Measurements from ENCODE around the gene HMSD.

HMSD gene

GRCh38 chr18:63980896-63981460 is 31.9 kb downstream of the HMSD start:
- no peaks in the 10 kb centered on the region for H3K27me3 ChIP-seq (ENCODE audit: control insufficient read depth in 5 of 5, insufficient read depth in 4 of 5, low read length in 5 of 5)
- no peak overlapping the region for H3K27ac ChIP-seq (ENCODE audit: low read depth, low read length)
- H3K4me1 ChIP-seq (ENCODE audit: control insufficient read depth in 5 of 5, insufficient read depth in 5 of 5, low read length in 5 of 5), result peaks cover 4 to 18% (median 13%) of the 10 kb centered on the region in 5 donors
- peaks cover 9 to 38% (median 24%) of the 10 kb centered on the region in 5 donors for H3K36me3 ChIP-seq (ENCODE audit: control insufficient read depth in 5 of 5, insufficient read depth in 5 of 5, low read length in 5 of 5)
- H3K4me3 ChIP-seq (ENCODE audit: low read depth in 1 of 5, low read length in 5 of 5), result no peak overlapping the region
- H3K9ac ChIP-seq (ENCODE audit: low read length in 5 of 5), result no peak overlapping the region
- no peaks in the 10 kb centered on the region for H3K9me3 ChIP-seq (ENCODE audit: control insufficient read depth in 5 of 5, low read length in 5 of 5)

GRCh38 chr18:63981719-63982118 is 32.6 kb downstream of the HMSD start:
- Histone ChIP-seq H3K9ac (ENCODE audit: low read length in 5 of 5) (no peak overlapping the region), H3K27me3 (ENCODE audit: control insufficient read depth in 5 of 5, insufficient read depth in 4 of 5, low read length in 5 of 5) (no peaks in the 10 kb centered on the region), H3K27ac (ENCODE audit: low read depth, low read length) (no peak overlapping the region), H3K4me1 (ENCODE audit: control insufficient read depth in 5 of 5, insufficient read depth in 5 of 5, low read length in 5 of 5) (peaks cover 4 to 14% (median 13%) of the 10 kb centered on the region in 5 donors), H3K36me3 (ENCODE audit: control insufficient read depth in 5 of 5, insufficient read depth in 5 of 5, low read length in 5 of 5) (peaks cover 14 to 41% (median 26%) of the 10 kb centered on the region in 5 donors), H3K4me3 (ENCODE audit: low read depth in 1 of 5, low read length in 5 of 5) (no peak overlapping the region), H3K9me3 (ENCODE audit: control insufficient read depth in 5 of 5, low read length in 5 of 5) (no peaks in the 10 kb centered on the region)

GRCh38 chr18:63982361-63982760 is 33.3 kb downstream of the HMSD start:
- Histone ChIP-seq H3K4me1 (ENCODE audit: control insufficient read depth in 5 of 5, insufficient read depth in 5 of 5, low read length in 5 of 5) (peaks cover 4 to 14% (median 13%) of the 10 kb centered on the region in 5 donors), H3K9ac (ENCODE audit: low read length in 5 of 5) (no peak overlapping the region), H3K36me3 (ENCODE audit: control insufficient read depth in 5 of 5, insufficient read depth in 5 of 5, low read length in 5 of 5) (peaks cover 17 to 48% (median 31%) of the 10 kb centered on the region in 5 donors), H3K27ac (ENCODE audit: low read depth, low read length) (no peak overlapping the region), H3K4me3 (ENCODE audit: low read depth in 1 of 5, low read length in 5 of 5) (no peak overlapping the region), H3K27me3 (ENCODE audit: control insufficient read depth in 5 of 5, insufficient read depth in 4 of 5, low read length in 5 of 5) (no peaks in the 10 kb centered on the region), H3K9me3 (ENCODE audit: control insufficient read depth in 5 of 5, low read length in 5 of 5) (no peaks in the 10 kb centered on the region)

GRCh38 chr18:63986885-63987284 is 37.8 kb downstream of the HMSD start:
- Histone ChIP-seq H3K27ac (ENCODE audit: low read depth, low read length) (no peak overlapping the region), H3K9ac (ENCODE audit: low read length in 5 of 5) (no peak overlapping the region), H3K9me3 (ENCODE audit: control insufficient read depth in 5 of 5, low read length in 5 of 5) (no peaks in the 10 kb centered on the region), H3K4me3 (ENCODE audit: low read depth in 1 of 5, low read length in 5 of 5) (no peak overlapping the region), H3K27me3 (ENCODE audit: control insufficient read depth in 5 of 5, insufficient read depth in 4 of 5, low read length in 5 of 5) (no peaks in the 10 kb centered on the region), H3K4me1 (ENCODE audit: control insufficient read depth in 5 of 5, insufficient read depth in 5 of 5, low read length in 5 of 5) (no peaks in the 10 kb centered on the region), H3K36me3 (ENCODE audit: control insufficient read depth in 5 of 5, insufficient read depth in 5 of 5, low read length in 5 of 5) (peaks cover 26 to 45% (median 34%) of the 10 kb centered on the region in 5 donors)

GRCh38 chr18:63987743-63988142 is 38.6 kb downstream of the HMSD start:
- Histone ChIP-seq H3K9me3 (ENCODE audit: control insufficient read depth in 5 of 5, low read length in 5 of 5) (no peaks in the 10 kb centered on the region), H3K27me3 (ENCODE audit: control insufficient read depth in 5 of 5, insufficient read depth in 4 of 5, low read length in 5 of 5) (no peaks in the 10 kb centered on the region), H3K4me3 (ENCODE audit: low read depth in 1 of 5, low read length in 5 of 5) (no peak overlapping the region), H3K4me1 (ENCODE audit: control insufficient read depth in 5 of 5, insufficient read depth in 5 of 5, low read length in 5 of 5) (no peaks in the 10 kb centered on the region), H3K27ac (ENCODE audit: low read depth, low read length) (no peak overlapping the region), H3K9ac (ENCODE audit: low read length in 5 of 5) (no peak overlapping the region), H3K36me3 (ENCODE audit: control insufficient read depth in 5 of 5, insufficient read depth in 5 of 5, low read length in 5 of 5) (peaks cover 22 to 37% (median 26%) of the 10 kb centered on the region in 5 donors)

DNA sequence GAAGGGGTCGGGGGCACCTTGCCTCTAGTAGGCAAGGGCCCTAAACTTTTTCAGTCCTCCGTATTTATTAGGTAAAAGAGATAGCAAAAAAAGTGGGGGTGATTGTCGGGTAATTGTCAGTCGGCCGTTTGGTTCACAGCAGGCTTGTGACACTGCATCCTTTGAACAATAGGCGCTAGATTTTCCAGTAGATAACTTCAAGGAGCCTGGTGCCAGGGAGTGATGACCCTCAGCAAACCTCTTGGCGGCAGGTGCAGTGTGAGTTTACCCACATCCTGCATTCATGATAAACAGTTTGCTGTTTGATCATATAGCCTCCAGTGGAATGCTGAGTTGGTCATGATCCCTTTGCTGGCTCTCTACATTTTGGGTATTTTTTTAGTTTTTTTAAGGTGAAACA is 43.6 kb downstream of the HMSD start:
- H3K4me1 ChIP-seq (ENCODE audit: control insufficient read depth in 5 of 5, insufficient read depth in 5 of 5, low read length in 5 of 5), result peaks cover 0 to 3% (median 0%) of the 10 kb centered on the region in 5 donors
- peaks cover 0 to 9% (median 5%) of the 10 kb centered on the region in 5 donors for H3K36me3 ChIP-seq (ENCODE audit: control insufficient read depth in 5 of 5, insufficient read depth in 5 of 5, low read length in 5 of 5)
- H3K4me3 ChIP-seq (ENCODE audit: low read depth in 1 of 5, low read length in 5 of 5), result no peak overlapping the region
- H3K27ac ChIP-seq (ENCODE audit: low read depth, low read length), result no peak overlapping the region
- peaks cover 0 to 14% (median 0%) of the 10 kb centered on the region in 5 donors for H3K9me3 ChIP-seq (ENCODE audit: control insufficient read depth in 5 of 5, low read length in 5 of 5)
- H3K9ac ChIP-seq (ENCODE audit: low read length in 5 of 5), result no peak overlapping the region
- H3K27me3 ChIP-seq (ENCODE audit: control insufficient read depth in 5 of 5, insufficient read depth in 4 of 5, low read length in 5 of 5), result no peaks in the 10 kb centered on the region

- Histone ChIP-seq H3K27me3 (ENCODE audit: control insufficient read depth in 5 of 5, insufficient read depth in 4 of 5, low read length in 5 of 5) (no peaks in the 10 kb centered on the region), H3K9ac (ENCODE audit: low read length in 5 of 5) (no peak overlapping the region), H3K36me3 (ENCODE audit: control insufficient read depth in 5 of 5, insufficient read depth in 5 of 5, low read length in 5 of 5) (no peaks in the 10 kb centered on the region), H3K27ac (ENCODE audit: low read depth, low read length) (no peak overlapping the region), H3K4me1 (ENCODE audit: control insufficient read depth in 5 of 5, insufficient read depth in 5 of 5, low read length in 5 of 5) (peaks cover 0 to 3% (median 0%) of the 10 kb centered on the region in 5 donors), H3K9me3 (ENCODE audit: control insufficient read depth in 5 of 5, low read length in 5 of 5) (peaks cover 0 to 14% (median 0%) of the 10 kb centered on the region in 5 donors), H3K4me3 (ENCODE audit: low read depth in 1 of 5, low read length in 5 of 5) (no peak overlapping the region)
Measured at GRCh38 chr18:63994783-63995399, 45.8 kb downstream of the HMSD start.

GRCh38 chr18:63997041-63997440 is 47.9 kb downstream of the HMSD start:
- H3K27me3 ChIP-seq (ENCODE audit: control insufficient read depth in 5 of 5, insufficient read depth in 4 of 5, low read length in 5 of 5), result peaks cover 0 to 4% (median 2%) of the 10 kb centered on the region in 5 donors
- H3K27ac ChIP-seq (ENCODE audit: low read depth, low read length), result no peak overlapping the region
- H3K4me3 ChIP-seq (ENCODE audit: low read depth in 1 of 5, low read length in 5 of 5), result no peak overlapping the region
- no peak overlapping the region for H3K9ac ChIP-seq (ENCODE audit: low read length in 5 of 5)
- H3K9me3 ChIP-seq (ENCODE audit: control insufficient read depth in 5 of 5, low read length in 5 of 5), result peaks cover 0 to 14% (median 0%) of the 10 kb centered on the region in 5 donors
- no peaks in the 10 kb centered on the region for H3K36me3 ChIP-seq (ENCODE audit: control insufficient read depth in 5 of 5, insufficient read depth in 5 of 5, low read length in 5 of 5)
- H3K4me1 ChIP-seq (ENCODE audit: control insufficient read depth in 5 of 5, insufficient read depth in 5 of 5, low read length in 5 of 5), result peaks cover 0 to 3% (median 0%) of the 10 kb centered on the region in 5 donors

- H3K27me3 ChIP-seq (ENCODE audit: control insufficient read depth in 5 of 5, insufficient read depth in 4 of 5, low read length in 5 of 5), result peaks cover 0 to 4% (median 2%) of the 10 kb centered on the region in 5 donors
- peaks cover 0 to 14% (median 0%) of the 10 kb centered on the region in 5 donors for H3K9me3 ChIP-seq (ENCODE audit: control insufficient read depth in 5 of 5, low read length in 5 of 5)
- no peaks in the 10 kb centered on the region for H3K36me3 ChIP-seq (ENCODE audit: control insufficient read depth in 5 of 5, insufficient read depth in 5 of 5, low read length in 5 of 5)
- H3K9ac ChIP-seq (ENCODE audit: low read length in 5 of 5), result no peak overlapping the region
- peaks cover 0 to 3% (median 0%) of the 10 kb centered on the region in 5 donors for H3K4me1 ChIP-seq (ENCODE audit: control insufficient read depth in 5 of 5, insufficient read depth in 5 of 5, low read length in 5 of 5)
- H3K4me3 ChIP-seq (ENCODE audit: low read depth in 1 of 5, low read length in 5 of 5), result no peak overlapping the region
- no peak overlapping the region for H3K27ac ChIP-seq (ENCODE audit: low read depth, low read length)
Measured at GRCh38 chr18:63997606-63998005, 48.5 kb downstream of the HMSD start.

DNA sequence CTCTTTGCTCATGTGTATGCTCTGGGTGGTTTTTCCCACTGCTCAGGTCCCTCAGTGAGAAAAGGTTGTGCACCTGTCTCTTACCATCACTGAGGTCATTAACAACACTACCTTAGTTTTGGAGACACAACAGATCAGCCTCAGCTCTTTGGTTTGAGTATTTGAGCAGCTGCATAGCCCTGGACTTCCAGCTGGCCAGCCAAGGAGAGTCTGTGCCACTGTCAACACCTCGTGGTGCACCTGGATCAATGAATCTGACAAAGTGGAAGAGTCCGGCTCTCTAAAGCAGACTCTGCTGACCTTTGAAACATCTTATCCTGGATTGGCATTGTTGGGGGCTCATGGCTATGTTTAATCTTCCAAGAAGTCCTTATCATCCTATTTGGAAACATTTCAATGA is 50.8 kb downstream of the HMSD start:
- Histone ChIP-seq H3K4me1 (ENCODE audit: control insufficient read depth in 5 of 5, insufficient read depth in 5 of 5, low read length in 5 of 5) (no peaks in the 10 kb centered on the region), H3K4me3 (ENCODE audit: low read depth in 1 of 5, low read length in 5 of 5) (no peak overlapping the region), H3K27ac (ENCODE audit: low read depth, low read length) (no peak overlapping the region), H3K9me3 (ENCODE audit: control insufficient read depth in 5 of 5, low read length in 5 of 5) (peaks cover 0 to 14% (median 3%) of the 10 kb centered on the region in 5 donors), H3K27me3 (ENCODE audit: control insufficient read depth in 5 of 5, insufficient read depth in 4 of 5, low read length in 5 of 5) (peaks cover 0 to 4% (median 2%) of the 10 kb centered on the region in 5 donors), H3K36me3 (ENCODE audit: control insufficient read depth in 5 of 5, insufficient read depth in 5 of 5, low read length in 5 of 5) (no peaks in the 10 kb centered on the region), H3K9ac (ENCODE audit: low read length in 5 of 5) (no peak overlapping the region)

All from subcutaneous abdominal adipose tissue (tissue), 5 donors.